Stimulated activated CD4-positive, alpha-beta T cell treated with anti-CD3 and anti-CD28 coated beads, Interleukin-1b, Interleukin-23, amount 100 ng/mL, for 4 hours (primary cell): ENCODE measurements around the gene HOXC13.

Source experiments
- DNase-seq, 2 donors: peaks; one replicate each; pipeline ENCODE4 v3.0.0-alpha.2; 2020; ENCODE audit warnings: low read depth in 2 of 2

HOXC13 gene

GRCh38 chr12:53995378-53996239 lies 57.0 kb downstream of the HOXC13 start:
- no peak for DNase-seq
